IMR-90 (cell line): ENCODE results near the gene UBL4A. TPM values are rescaled to one million over a fixed set of nuclear protein-coding genes. Genes with fewer than 3 reads are reported as not detected.

Experiments
- ATAC-seq: fragments of 200-7000 bp; cut with Tn5 transposase; 2 replicates; pipeline ENCODE4 v1.9.1; 2020; ENCODE audit warnings: low read depth, mild to moderate bottlenecking, moderate library complexity
- BruUV-seq: library from RNA; stranded (reverse); fragments of 400-500 nt; replicated peaks from 2 replicates; lab custom pipeline; 2021; lab: Mats Ljungman, UMichigan
- CTCF ChIA-PET: fragments of 300-600 bp; formaldehyde crosslinking; extraction: SDS; loops from one replicate; lab custom pipeline; 2021; ENCODE audit warnings: antibody characterized with exemption; lab: Yijun Ruan, JAX
- POLR2A ChIA-PET: fragments of 300-600 bp; sonication (Branson Sonifier 250); formaldehyde crosslinking; loops from one replicate; lab custom pipeline; 2022; ENCODE audit warnings: antibody characterized with exemption; ENCODE audit not compliant: unreplicated experiment; lab: Charles Lee
- DNase-seq: peaks from one replicate; pipeline ENCODE4 v3.0.0; 2013
- H2AFZ ChIP-seq: replicated peaks from 2 replicates; pipeline ENCODE3; 2013; ENCODE audit warnings: low read length, mild to moderate bottlenecking; ENCODE audit not compliant: poor library complexity
- H2AK5ac ChIP-seq: 2 replicates; pipeline ENCODE4 v1.6.1; 2013; ENCODE audit warnings: low read depth, low read length, inconsistent platforms
- H2AK9ac ChIP-seq: replicated peaks from 2 replicates; pipeline ENCODE3; 2013; ENCODE audit warnings: mild to moderate bottlenecking, low read depth, low read length, moderate library complexity; ENCODE audit not compliant: poor library complexity
- H2BK120ac ChIP-seq: 2 replicates; pipeline ENCODE4 v1.6.1; 2013; ENCODE audit warnings: low read depth, low read length, inconsistent platforms
- H2BK15ac ChIP-seq: 3 replicates; pipeline ENCODE4 v1.6.1; 2013; ENCODE audit warnings: low read depth, low read length, inconsistent platforms
- H2BK20ac ChIP-seq: 2 replicates; pipeline ENCODE4 v1.6.1; 2013; ENCODE audit warnings: low read depth, mild to moderate bottlenecking, inconsistent platforms, low read length, moderate library complexity
- H2BK5ac ChIP-seq: 2 replicates; pipeline ENCODE4 v1.6.1; 2013; ENCODE audit warnings: mild to moderate bottlenecking, low read depth, low read length, inconsistent platforms; ENCODE audit not compliant: poor library complexity, severe bottlenecking
- H3K14ac ChIP-seq: replicated peaks from 2 replicates; pipeline ENCODE4 v1.6.1; 2013; ENCODE audit warnings: low read depth, low read length, inconsistent platforms
- H3K18ac ChIP-seq: 2 replicates; pipeline ENCODE4 v1.6.1; 2013; ENCODE audit warnings: low read depth, low read length, control low read depth
- H3K23ac ChIP-seq: 2 replicates; pipeline ENCODE4 v1.6.1; 2013; ENCODE audit warnings: low read depth, low read length, inconsistent platforms
- H3K27ac ChIP-seq: 2 replicates; pipeline ENCODE4 v1.5.1; 2013; ENCODE audit warnings: mild to moderate bottlenecking, control low read depth, low read length; ENCODE audit not compliant: insufficient read depth
- H3K27me3 ChIP-seq: 2 replicates; pipeline ENCODE4 v1.6.1; 2013; ENCODE audit warnings: low read length; ENCODE audit not compliant: control insufficient read depth, insufficient read depth
- H3K36me3 ChIP-seq: 2 replicates; pipeline ENCODE4 v1.6.1; 2013; ENCODE audit warnings: low read length, mixed read lengths; ENCODE audit not compliant: control insufficient read depth, insufficient read depth
- H3K4ac ChIP-seq: 2 replicates; pipeline ENCODE4 v1.6.1; 2013; ENCODE audit warnings: low read depth, low read length, inconsistent platforms
- H3K4me1 ChIP-seq: 2 replicates; pipeline ENCODE4 v1.6.1; 2013; ENCODE audit warnings: low read length, mixed read lengths; ENCODE audit not compliant: control insufficient read depth, insufficient read depth
- H3K4me2 ChIP-seq: 2 replicates; pipeline ENCODE4 v1.6.1; 2013; ENCODE audit warnings: low read depth, mild to moderate bottlenecking, control low read depth, low read length, moderate library complexity
- H3K4me3 ChIP-seq: 2 replicates; pipeline ENCODE4 v1.5.1; 2013; ENCODE audit warnings: low read depth, mild to moderate bottlenecking, control low read depth, low read length, moderate library complexity; ENCODE audit not compliant: insufficient read depth
- H3K56ac ChIP-seq: 2 replicates; pipeline ENCODE4 v1.6.1; 2013; ENCODE audit warnings: low read length, inconsistent platforms; ENCODE audit not compliant: insufficient read depth; ENCODE audit errors: extremely low read depth
- H3K79me1 ChIP-seq, 2 experiments: 2 replicates each; pipeline ENCODE4 v1.6.1; 2013; ENCODE audit warnings: low read length in 2 of 2, inconsistent platforms in 1 of 2, low read depth in 1 of 2
- H3K9ac ChIP-seq: 2 replicates; pipeline ENCODE4 v1.6.1; 2013; ENCODE audit warnings: low read depth, low read length, control low read depth
- H3K9me1 ChIP-seq: 2 replicates; pipeline ENCODE4 v1.6.1; 2013; ENCODE audit warnings: low read length, inconsistent platforms; ENCODE audit not compliant: insufficient read depth
- H3K9me3 ChIP-seq: 2 replicates; pipeline ENCODE4 v1.6.1; 2013; ENCODE audit warnings: low read length; ENCODE audit not compliant: control insufficient read depth, insufficient read depth
- H4K20me1 ChIP-seq: 2 replicates; pipeline ENCODE4 v1.6.1; 2013; ENCODE audit warnings: low read length, inconsistent platforms; ENCODE audit not compliant: insufficient read depth
- H4K5ac ChIP-seq: 2 replicates; pipeline ENCODE4 v1.6.1; 2013; ENCODE audit warnings: mild to moderate bottlenecking, low read depth, low read length, control low read depth
- H4K8ac ChIP-seq, 2 experiments: 2 replicates each; pipeline ENCODE4 v1.6.1; 2013; ENCODE audit warnings: low read depth in 2 of 2, low read length in 2 of 2, control low read depth in 1 of 2, inconsistent platforms in 1 of 2
- H4K91ac ChIP-seq: 2 replicates; pipeline ENCODE4 v1.6.1; 2013; ENCODE audit warnings: low read depth, low read length, inconsistent platforms; ENCODE audit not compliant: insufficient read depth
- BHLHE40 ChIP-seq: fragments of 150-350 bp; IDR thresholded peaks from 2 replicates; pipeline ENCODE4 v1.6.1; 2016; ENCODE audit warnings: mild to moderate bottlenecking, low read depth, low read length
- CEBPB ChIP-seq: IDR thresholded peaks from 2 replicates; pipeline ENCODE4 v1.6.1; 2012; ENCODE audit warnings: low read depth, low read length, improper control_type of control experiment
- CHD1 ChIP-seq: IDR thresholded peaks from 2 replicates; pipeline ENCODE4 v1.6.1; 2012; ENCODE audit warnings: low read depth, low read length, improper control_type of control experiment
- CTCF ChIP-seq: conservative IDR thresholded peaks from 2 replicates; pipeline ENCODE4 v1.5.1; 2012; ENCODE audit warnings: mild to moderate bottlenecking, low read depth, low read length, improper control_type of control experiment
- FOS ChIP-seq: fragments of 150-350 bp; IDR thresholded peaks from 2 replicates; pipeline ENCODE4 v1.6.1; 2016; ENCODE audit warnings: low read depth, low read length
- MAFK ChIP-seq: IDR thresholded peaks from 2 replicates; pipeline ENCODE4 v1.6.1; 2012; ENCODE audit warnings: low read depth, low read length, improper control_type of control experiment
- MAZ ChIP-seq: IDR thresholded peaks from 2 replicates; pipeline ENCODE4 v1.6.1; 2012; ENCODE audit warnings: low read depth, mild to moderate bottlenecking, low read length, improper control_type of control experiment, moderate library complexity, borderline replicate concordance
- MXI1 ChIP-seq: IDR thresholded peaks from 2 replicates; pipeline ENCODE4 v1.6.1; 2012; ENCODE audit warnings: low read depth, mild to moderate bottlenecking, low read length, moderate library complexity, borderline replicate concordance
- NFE2L2 ChIP-seq: fragments of 150-350 bp; IDR thresholded peaks from 2 replicates; pipeline ENCODE4 v1.6.1; 2016; ENCODE audit warnings: low read depth, mild to moderate bottlenecking, low read length
- POLR2A ChIP-seq: IDR thresholded peaks from 2 replicates; pipeline ENCODE4 v1.6.1; 2012; ENCODE audit warnings: mild to moderate bottlenecking, low read depth, low read length
- RAD21 ChIP-seq: IDR thresholded peaks from 2 replicates; pipeline ENCODE4 v1.6.1; 2012; ENCODE audit warnings: low read length, improper control_type of control experiment
- RCOR1 ChIP-seq: IDR thresholded peaks from 2 replicates; pipeline ENCODE4 v1.6.1; 2012; ENCODE audit warnings: mild to moderate bottlenecking, low read length, improper control_type of control experiment; ENCODE audit not compliant: insufficient replicate concordance
- RFX5 ChIP-seq: IDR thresholded peaks from 2 replicates; pipeline ENCODE4 v1.8.0; 2012; ENCODE audit warnings: low read depth, mild to moderate bottlenecking, low read length, moderate library complexity
- WGBS, 2 experiments: methylation state at CpG; one replicate each; pipeline versions ENCODE4 v1.1.5 to v1.1.7; 2013; ENCODE audit warnings: missing lambda C conversion rate in 2 of 2; ENCODE audit not compliant: insufficient read length in 1 of 2; ENCODE audit errors: extremely low coverage in 2 of 2; 5-methylcytosine and 5-hydroxymethylcytosine counted together
- dilution Hi-C: fragments of 300-500 bp; cut with HindIII; formaldehyde crosslinking; loops from one replicate; pipeline ENCODE4 v1.14.3; 2018; ENCODE audit warnings: low sequenced_read_pairs; ENCODE audit not compliant: unreplicated experiment
- in situ Hi-C: fragments of 300-500 bp; cut with MboI; formaldehyde crosslinking; loops from 3 replicates; pipeline ENCODE4 v1.14.3; 2019; ENCODE audit warnings: low sequenced_read_pairs, inconsistent platforms, mixed read lengths
- intact Hi-C: fragments of 100-400 bp; cut with micrococcal nuclease; formaldehyde crosslinking; loops from 2 replicates; pipeline ENCODE4 v1.10.0; 2022
- polyA plus RNA-seq, 3 experiments: library from polyadenylated mRNA; depleted of rRNA; stranded (reverse); fragments of >200 nt; gene quantifications; 2 replicates each; pipeline ENCODE4 v1.2.3, GENCODE V29; 2012; ENCODE audit warnings: low replicate concordance in 1 of 3
- total RNA-seq: library from RNA; depleted of rRNA; stranded (reverse); fragments of >200 nt; gene quantifications from 2 replicates; pipeline ENCODE4 v1.2.3, GENCODE V29; 2012
- TF ChIP-seq, protein P1 (sequence below): fragments of 150-350 bp; IDR thresholded peaks from 2 replicates; pipeline ENCODE4 v1.6.1; 2017; ENCODE audit warnings: mild to moderate bottlenecking, antibody characterized with exemption, low read length, low read depth
- TF ChIP-seq, protein P2 (sequence below): fragments of 150-350 bp; IDR thresholded peaks from 2 replicates; pipeline ENCODE4 v1.6.1; 2016; ENCODE audit warnings: low read depth, mild to moderate bottlenecking, low read length, moderate library complexity, borderline replicate concordance

The UBL4A gene
- total and polyA plus RNA-seq, 2 of the 4 experiments (the other 2 are of a cell fraction) = 24.6 to 28.3 TPM

- no peaks in the 10 kb centered on the region; a peak in 1 of 4 replicates for H3K79me1 ChIP-seq
- TF ChIP-seq NFE2L2 (no peak), POLR2A (no peak), CTCF (no peak), RCOR1 (no peak), CHD1 (no peak), BHLHE40 (no peak), MXI1 (no peak), MAZ (no peak), RAD21 (no peak), MAFK (no peak), CEBPB (no peak), FOS (no peak), RFX5 (no peak)
- TF ChIP-seq, protein P1, sequence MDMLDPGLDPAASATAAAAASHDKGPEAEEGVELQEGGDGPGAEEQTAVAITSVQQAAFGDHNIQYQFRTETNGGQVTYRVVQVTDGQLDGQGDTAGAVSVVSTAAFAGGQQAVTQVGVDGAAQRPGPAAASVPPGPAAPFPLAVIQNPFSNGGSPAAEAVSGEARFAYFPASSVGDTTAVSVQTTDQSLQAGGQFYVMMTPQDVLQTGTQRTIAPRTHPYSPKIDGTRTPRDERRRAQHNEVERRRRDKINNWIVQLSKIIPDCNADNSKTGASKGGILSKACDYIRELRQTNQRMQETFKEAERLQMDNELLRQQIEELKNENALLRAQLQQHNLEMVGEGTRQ = no peak
- TF ChIP-seq, protein P2, sequence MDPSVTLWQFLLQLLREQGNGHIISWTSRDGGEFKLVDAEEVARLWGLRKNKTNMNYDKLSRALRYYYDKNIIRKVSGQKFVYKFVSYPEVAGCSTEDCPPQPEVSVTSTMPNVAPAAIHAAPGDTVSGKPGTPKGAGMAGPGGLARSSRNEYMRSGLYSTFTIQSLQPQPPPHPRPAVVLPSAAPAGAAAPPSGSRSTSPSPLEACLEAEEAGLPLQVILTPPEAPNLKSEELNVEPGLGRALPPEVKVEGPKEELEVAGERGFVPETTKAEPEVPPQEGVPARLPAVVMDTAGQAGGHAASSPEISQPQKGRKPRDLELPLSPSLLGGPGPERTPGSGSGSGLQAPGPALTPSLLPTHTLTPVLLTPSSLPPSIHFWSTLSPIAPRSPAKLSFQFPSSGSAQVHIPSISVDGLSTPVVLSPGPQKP = no peak
- dilution Hi-C loops (no loop called here), in situ Hi-C loops (no loop called here), intact Hi-C loops (no loop called here)
- H3K14ac ChIP-seq = no peak overlapping the region
- no peak overlapping the region for H2BK20ac ChIP-seq
- H2BK120ac ChIP-seq = no peak overlapping the region
- H3K27ac ChIP-seq = no peak overlapping the region
- no TSS peak for BruUV-seq
- peaks cover 2% of the 10 kb centered on the region; the same call in 1 of the 2 replicates for H3K4me1 ChIP-seq
- POLR2A ChIA-PET = no interaction called here
- ATAC-seq (no peak), DNase-seq (no peak)
- no peak overlapping the region for H2AK5ac ChIP-seq
- no peak overlapping the region for H4K5ac ChIP-seq
- no peak overlapping the region for H3K18ac ChIP-seq
- H2AFZ ChIP-seq = no peak overlapping the region
- WGBS, 2 experiments = 83% methylated on average over 1 of the region's 3 CpGs; no CpG with 5 or more reads in 1 of the 2 experiments
- H3K9me3 ChIP-seq = peaks cover 2% of the 10 kb centered on the region; the same call in 1 of the 2 replicates
- H4K8ac ChIP-seq = no peak overlapping the region
- H4K91ac ChIP-seq = no peak overlapping the region
- H3K4me3 ChIP-seq = no peak overlapping the region
- no peaks in the 10 kb centered on the region for H3K27me3 ChIP-seq
- H3K36me3 ChIP-seq = peaks cover 8% of the 10 kb centered on the region; the same call in 1 of the 2 replicates
- H3K23ac ChIP-seq = no peak overlapping the region
- H3K9me1 ChIP-seq = peaks cover 4% of the 10 kb centered on the region; the same call in 1 of the 2 replicates
- H2BK5ac ChIP-seq = no peak overlapping the region
- H2BK15ac ChIP-seq = no peak overlapping the region
- CTCF ChIA-PET = no interaction called here
- no peaks in the 10 kb centered on the region for H4K20me1 ChIP-seq
- no peak overlapping the region for H3K56ac ChIP-seq
- H3K4ac ChIP-seq = no peak overlapping the region
- H3K9ac ChIP-seq = no peak overlapping the region
- no peak overlapping the region for H3K4me2 ChIP-seq
- no peak overlapping the region for H2AK9ac ChIP-seq
Measured at GRCh38 chrX:154502989-154503388, 16.6 kb upstream of the UBL4A start.
